Lower leg skin (tissue), 4 donors: ENCODE data around the gene ANKRD13A. TPM values are rescaled to one million over a fixed set of nuclear protein-coding genes. Genes with fewer than 3 reads are reported as not detected.

Source experiments
- DNase-seq, 2 donors: peaks; one replicate each; pipeline ENCODE4 v3.0.0-alpha.2; 2019; ENCODE audit warnings: low spot score in 2 of 2
- H3K4me3 ChIP-seq: fragments of 200-600 bp; sonication (generic); 2 replicates; pipeline ENCODE4 v1.5.1; 2017; ENCODE audit warnings: mild to moderate bottlenecking, low read depth; ENCODE audit not compliant: poor library complexity, severe bottlenecking
- POLR2A ChIP-seq, 2 donors: fragments of 450-650 bp; IDR thresholded peaks; one replicate each; pipeline ENCODE4 v1.6.1; 2016 to 2017; ENCODE audit warnings: antibody characterized with exemption in 2 of 2, mild to moderate bottlenecking in 1 of 2, moderate library complexity in 1 of 2
- WGBS, 2 donors: methylation state at CpG; one replicate each; pipeline ENCODE4 v1.1.5; 2018; 5-methylcytosine and 5-hydroxymethylcytosine counted together
- intact Hi-C: fragments of 100-400 bp; cut with DNase I; formaldehyde crosslinking; loops from one replicate; pipeline ENCODE4 v1.15.0; 2023; ENCODE audit warnings: low total_unique reads
- total RNA-seq, 4 donors: library from RNA; depleted of rRNA; stranded (reverse); fragments of >200 nt; gene quantifications; one replicate each; pipeline ENCODE4 v1.1.0, GENCODE V29; 2016
- TF ChIP-seq, protein P1 (sequence below), 3 donors: fragments of 450-650 bp; IDR thresholded peaks; one replicate each; pipeline ENCODE4 v1.5.1; 2016; ENCODE audit warnings: antibody characterized with exemption in 3 of 3, mild to moderate bottlenecking in 3 of 3, moderate library complexity in 2 of 3

Gene ANKRD13A
- 100 to 1,000 TPM in 3 of 4 donors, 10 to 100 TPM in 1; 97.7 to 184 (median 143) TPM for total RNA-seq

GRCh38 chr12:109998904-109999648, at the start of gene ANKRD13A:
Gene ANKRD13A (plus strand): TSS chr12:109999430. CDS start chr12:109999689, 259 bp downstream.
- TF ChIP-seq, protein P1, sequence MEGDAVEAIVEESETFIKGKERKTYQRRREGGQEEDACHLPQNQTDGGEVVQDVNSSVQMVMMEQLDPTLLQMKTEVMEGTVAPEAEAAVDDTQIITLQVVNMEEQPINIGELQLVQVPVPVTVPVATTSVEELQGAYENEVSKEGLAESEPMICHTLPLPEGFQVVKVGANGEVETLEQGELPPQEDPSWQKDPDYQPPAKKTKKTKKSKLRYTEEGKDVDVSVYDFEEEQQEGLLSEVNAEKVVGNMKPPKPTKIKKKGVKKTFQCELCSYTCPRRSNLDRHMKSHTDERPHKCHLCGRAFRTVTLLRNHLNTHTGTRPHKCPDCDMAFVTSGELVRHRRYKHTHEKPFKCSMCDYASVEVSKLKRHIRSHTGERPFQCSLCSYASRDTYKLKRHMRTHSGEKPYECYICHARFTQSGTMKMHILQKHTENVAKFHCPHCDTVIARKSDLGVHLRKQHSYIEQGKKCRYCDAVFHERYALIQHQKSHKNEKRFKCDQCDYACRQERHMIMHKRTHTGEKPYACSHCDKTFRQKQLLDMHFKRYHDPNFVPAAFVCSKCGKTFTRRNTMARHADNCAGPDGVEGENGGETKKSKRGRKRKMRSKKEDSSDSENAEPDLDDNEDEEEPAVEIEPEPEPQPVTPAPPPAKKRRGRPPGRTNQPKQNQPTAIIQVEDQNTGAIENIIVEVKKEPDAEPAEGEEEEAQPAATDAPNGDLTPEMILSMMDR (IDR thresholded peaks at IDR 0.05): no peak
- TF ChIP-seq POLR2A (IDR thresholded peaks at IDR 0.05): peak in 1 of 2 donors; percentile 44
- intact Hi-C loops: no loop called here
- peak within 1 kb of the TSS; percentile 89 for H3K4me3 ChIP-seq
- WGBS, 2 donors: 0 to 1% methylated on average over 16 to 36 of the region's 62 CpGs
- DNase-seq: peak; percentile 93 to 98

- no peak overlapping the region for H3K4me3 ChIP-seq
- intact Hi-C loops: no loop called here
- no peak for TF ChIP-seq POLR2A (IDR thresholded peaks at IDR 0.05)
- TF ChIP-seq, protein P1 (IDR thresholded peaks at IDR 0.05): no peak
- DNase-seq: no peak
These were observed 48.6 kb upstream of the ANKRD13A start for GRCh38 chr12:109950625-109951024.

GRCh38 chr12:109951136-109951535, 48.1 kb upstream of the ANKRD13A start:
- TF ChIP-seq POLR2A (IDR thresholded peaks at IDR 0.05): no peak
- TF ChIP-seq, protein P1 (IDR thresholded peaks at IDR 0.05): no peak
- no peak overlapping the region for H3K4me3 ChIP-seq
- no peak for DNase-seq
- WGBS, 2 donors: 77 to 78% methylated on average over 5 of the region's 5 CpGs
- intact Hi-C loops: no loop called here

GRCh38 chr12:109951751-109952150, 47.5 kb upstream of the ANKRD13A start:
- H3K4me3 ChIP-seq: no peak overlapping the region
- no peak for DNase-seq
- no peak for TF ChIP-seq POLR2A (IDR thresholded peaks at IDR 0.05)
- TF ChIP-seq, protein P1 (IDR thresholded peaks at IDR 0.05): no peak
- intact Hi-C loops: no loop called here
- 80 to 91% methylated on average over 7 of the region's 7 CpGs for WGBS, 2 donors

DNA sequence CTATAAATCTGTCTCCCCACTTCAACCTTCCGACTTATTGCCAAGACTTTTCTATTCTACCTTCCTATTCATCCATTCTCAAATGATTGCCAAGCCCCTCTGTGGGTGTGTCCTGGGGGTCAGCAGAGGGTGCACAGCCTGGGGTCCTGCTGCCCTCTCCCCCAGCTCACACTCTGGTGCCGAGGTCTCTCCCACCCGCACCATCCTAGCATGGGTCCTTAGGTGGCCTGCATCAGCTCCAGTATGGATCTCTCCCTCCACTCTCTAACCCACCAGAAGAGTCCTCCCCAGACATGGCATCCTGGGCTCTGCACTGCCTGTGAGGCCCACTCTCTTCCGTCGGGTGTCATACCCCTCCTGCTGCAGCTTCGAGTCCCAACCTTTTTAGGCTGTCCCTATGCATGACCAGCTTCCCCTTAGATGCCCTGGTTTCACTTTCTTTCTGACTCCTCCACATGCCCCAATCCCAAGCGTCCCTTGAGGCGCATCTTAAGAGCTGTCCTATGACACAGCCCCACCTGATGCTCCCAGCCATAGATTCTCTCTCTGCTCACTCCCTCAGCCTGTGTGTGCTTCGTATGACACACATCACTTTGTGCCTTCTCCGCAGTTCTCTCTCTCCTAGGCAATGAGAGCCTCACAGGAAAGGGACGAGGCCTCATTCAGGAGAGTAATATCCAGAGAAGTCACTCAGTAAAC, 46.9 kb upstream of the ANKRD13A start:
- H3K4me3 ChIP-seq: no peak overlapping the region
- intact Hi-C loops: no loop called here
- WGBS, 2 donors: 87 to 93% methylated on average over 11 of the region's 11 CpGs
- TF ChIP-seq, protein P1 (IDR thresholded peaks at IDR 0.05): no peak
- no peak for TF ChIP-seq POLR2A (IDR thresholded peaks at IDR 0.05)
- no peak for DNase-seq
